ENCODE results near the gene NAA40.

The NAA40 gene

GRCh38 chr11:63911440-63911839 is 27.4 kb upstream of the NAA40 start:
- no peak for DNase-seq (ENCODE audit: low read depth)
- no peak for TF ChIP-seq CTCF (IDR thresholded peaks at IDR 0.05; ENCODE audit: control insufficient read depth, insufficient read depth, low read depth, low read length, missing control alignments)
- no peak overlapping the region for H3K4me3 ChIP-seq (ENCODE audit: control insufficient read depth, low read depth, low read length)

- no peak for DNase-seq (ENCODE audit: low read depth)
- no peak overlapping the region for H3K4me3 ChIP-seq (ENCODE audit: control insufficient read depth, low read depth, low read length)
These were observed 26.9 kb upstream of the NAA40 start for GRCh38 chr11:63911876-63912275.

GRCh38 chr11:63912678-63913077 is 26.1 kb upstream of the NAA40 start:
- no peak for DNase-seq (ENCODE audit: low read depth)
- TF ChIP-seq CTCF (IDR thresholded peaks at IDR 0.05; ENCODE audit: control insufficient read depth, insufficient read depth, low read depth, low read length, missing control alignments), result no peak
- H3K4me3 ChIP-seq (ENCODE audit: control insufficient read depth, low read depth, low read length), result no peak overlapping the region

More at GRCh38 chr11:63911876-63912275, 26.9 kb upstream of the NAA40 start:
- no peak for TF ChIP-seq CTCF (IDR thresholded peaks at IDR 0.05; ENCODE audit: control insufficient read depth, insufficient read depth, low read depth, low read length, missing control alignments)

- no peak for DNase-seq (ENCODE audit: low read depth)
- TF ChIP-seq CTCF (IDR thresholded peaks at IDR 0.05; ENCODE audit: control insufficient read depth, insufficient read depth, low read depth, low read length, missing control alignments), result no peak
- H3K4me3 ChIP-seq (ENCODE audit: control insufficient read depth, low read depth, low read length), result no peak overlapping the region
These were observed 24.7 kb upstream of the NAA40 start for GRCh38 chr11:63913866-63914830.

GRCh38 chr11:63914896-63915691 is 23.7 kb upstream of the NAA40 start:
- DNase-seq (ENCODE audit: low read depth), result no peak
- no peak overlapping the region for H3K4me3 ChIP-seq (ENCODE audit: control insufficient read depth, low read depth, low read length)
- no peak for TF ChIP-seq CTCF (IDR thresholded peaks at IDR 0.05; ENCODE audit: control insufficient read depth, insufficient read depth, low read depth, low read length, missing control alignments)

GRCh38 chr11:63915961-63916836 is 22.6 kb upstream of the NAA40 start:
- peak; percentile 66 for TF ChIP-seq CTCF (IDR thresholded peaks at IDR 0.05; ENCODE audit: control insufficient read depth, insufficient read depth, low read depth, low read length, missing control alignments)
- peak overlapping the region; percentile 50 for H3K4me3 ChIP-seq (ENCODE audit: control insufficient read depth, low read depth, low read length)
- no peak for DNase-seq (ENCODE audit: low read depth)

All from AG09309 (cell line).